Prostate gland (tissue), 2 donors: ENCODE results near the gene PCDH17.

Source experiments
- POLR2A ChIP-seq: fragments of 450-650 bp; IDR thresholded peaks from one replicate; pipeline ENCODE4 v1.6.1; 2016; ENCODE audit warnings: antibody characterized with exemption, mild to moderate bottlenecking
- TF ChIP-seq, protein P1 (sequence below), 4 experiments: fragments of 200-600 bp in 2 of 4; fragments of 450-650 bp in 2 of 4; sonication (generic) in 2 of 4; IDR thresholded peaks; 1 replicate in 3 of 4; 2 replicates in 1 of 4; pipeline ENCODE4 v1.5.1; 2016 to 2019; ENCODE audit warnings: antibody characterized with exemption in 4 of 4, mild to moderate bottlenecking in 2 of 4, moderate library complexity in 2 of 4

DNA sequence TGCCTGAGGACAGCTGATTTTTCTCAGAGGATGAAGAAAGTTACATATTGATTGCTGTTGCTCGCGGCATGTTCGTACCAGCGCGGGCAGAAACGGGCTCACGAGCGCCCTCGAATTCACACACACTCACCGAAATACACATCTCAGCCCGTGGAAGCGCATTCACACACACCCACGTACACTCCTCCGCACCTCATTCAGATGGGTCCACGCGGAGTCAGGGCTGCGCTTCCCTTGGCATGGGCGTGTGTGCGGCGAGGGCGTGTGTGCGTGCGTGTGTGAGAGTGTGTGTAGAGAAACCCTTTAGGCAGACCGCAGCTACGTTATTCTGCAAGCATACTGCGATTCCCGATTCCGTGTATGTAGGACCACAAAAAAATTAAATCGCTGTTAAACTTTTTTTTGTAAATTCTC, 2.1 kb upstream of the PCDH17 start:
- TF ChIP-seq, protein P1, sequence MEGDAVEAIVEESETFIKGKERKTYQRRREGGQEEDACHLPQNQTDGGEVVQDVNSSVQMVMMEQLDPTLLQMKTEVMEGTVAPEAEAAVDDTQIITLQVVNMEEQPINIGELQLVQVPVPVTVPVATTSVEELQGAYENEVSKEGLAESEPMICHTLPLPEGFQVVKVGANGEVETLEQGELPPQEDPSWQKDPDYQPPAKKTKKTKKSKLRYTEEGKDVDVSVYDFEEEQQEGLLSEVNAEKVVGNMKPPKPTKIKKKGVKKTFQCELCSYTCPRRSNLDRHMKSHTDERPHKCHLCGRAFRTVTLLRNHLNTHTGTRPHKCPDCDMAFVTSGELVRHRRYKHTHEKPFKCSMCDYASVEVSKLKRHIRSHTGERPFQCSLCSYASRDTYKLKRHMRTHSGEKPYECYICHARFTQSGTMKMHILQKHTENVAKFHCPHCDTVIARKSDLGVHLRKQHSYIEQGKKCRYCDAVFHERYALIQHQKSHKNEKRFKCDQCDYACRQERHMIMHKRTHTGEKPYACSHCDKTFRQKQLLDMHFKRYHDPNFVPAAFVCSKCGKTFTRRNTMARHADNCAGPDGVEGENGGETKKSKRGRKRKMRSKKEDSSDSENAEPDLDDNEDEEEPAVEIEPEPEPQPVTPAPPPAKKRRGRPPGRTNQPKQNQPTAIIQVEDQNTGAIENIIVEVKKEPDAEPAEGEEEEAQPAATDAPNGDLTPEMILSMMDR (IDR thresholded peaks at IDR 0.05): no peak
- TF ChIP-seq POLR2A: no peak
